ENCODE measurements around the gene MXRA5.

GRCh38 chrX:3280706-3281105, 65.7 kb downstream of the MXRA5 start:
- TF ChIP-seq POLR2A (IDR thresholded peaks at IDR 0.05; ENCODE audit: low read length) (no peak), GATA1 (IDR thresholded peaks at IDR 0.05; ENCODE audit: low read depth, low read length) (no peak)
